ENCODE measurements around the gene MSH5. TPM values are rescaled to one million over a fixed set of nuclear protein-coding genes. Genes with fewer than 3 reads are reported as not detected.
A peak's percentile ranks its signal among the peaks of the same experiment; 100 is the strongest.
"Not testable (repeated sequence)": the region's sequence is repeated elsewhere in the genome, so short reads cannot be mapped to it uniquely, and the experiment has no call there.

Gene MSH5
- total and polyA plus RNA-seq, 2 of the 13 experiments (the other 11 are each of a cell fraction or from before 2014, with no cell fraction given), result 10.2 to 38.7 TPM

- TF ChIP-seq RXRA (CRISPR knock-in tag; IDR thresholded peaks at IDR 0.05), result peak; percentile 90
- TF ChIP-seq TBX2 (CRISPR knock-in tag; IDR thresholded peaks at IDR 0.05; ENCODE audit: borderline replicate concordance), result 0 out of 2 replicates have a peak, but pooled peaks have one; percentile 59
- TF ChIP-seq ARID4A (CRISPR knock-in tag; IDR thresholded peaks at IDR 0.05; ENCODE audit: borderline replicate concordance), result peak; percentile 17; the same call in 1 of the 2 replicates
- TF ChIP-seq ZNF318 (CRISPR knock-in tag; IDR thresholded peaks at IDR 0.05), result 0 out of 2 replicates have a peak, but pooled peaks have one; percentile 51
- TF ChIP-seq ARID5B (CRISPR knock-in tag; IDR thresholded peaks at IDR 0.05), result peak; percentile 84
- 0 out of 2 replicates have a peak, but pooled peaks have one; percentile 13 for TF ChIP-seq YEATS2 (CRISPR knock-in tag; IDR thresholded peaks at IDR 0.05; ENCODE audit: borderline replicate concordance)
- peak; percentile 67 for TF ChIP-seq RXRB (CRISPR knock-in tag; IDR thresholded peaks at IDR 0.05; ENCODE audit: borderline replicate concordance)
- TF ChIP-seq ZNF580 (CRISPR knock-in tag; IDR thresholded peaks at IDR 0.05; ENCODE audit: borderline replicate concordance, low read depth), result 0 out of 2 replicates have a peak, but pooled peaks have one; percentile 34
- TF ChIP-seq ZNF556 (CRISPR knock-in tag; IDR thresholded peaks at IDR 0.05; ENCODE audit: borderline replicate concordance), result peak; percentile 65; the same call in 1 of the 2 replicates
- TF ChIP-seq SOX13 (IDR thresholded peaks at IDR 0.05), result not testable (repeated sequence)
- TF ChIP-seq SOX13 (CRISPR knock-in tag; conservative IDR thresholded peaks at IDR 0.05 in 1 of 2, IDR thresholded peaks at IDR 0.05 in 1 of 2), result peak in 1 of 2 experiments; percentile 27; a peak in 1 of 4 replicates
- peak; percentile 44; the same call in 1 of the 2 replicates for TF ChIP-seq GFI1 (CRISPR knock-in tag; IDR thresholded peaks at IDR 0.05; ENCODE audit: borderline replicate concordance)
Measured at GRCh38 chr6:31808599-31808998, 68.8 kb downstream of the MSH5 start (continued).

All from HepG2 (cell line).